B cell (primary cell): ENCODE results near the gene DENND1C. TPM values are rescaled to one million over a fixed set of nuclear protein-coding genes. Genes with fewer than 3 reads are reported as not detected.

Source experiments
- ATAC-seq: fragments of 200-7000 bp; cut with Tn5 transposase; one replicate; pipeline ENCODE4 v1.10.0; 2021; ENCODE audit warnings: low read depth, mild to moderate bottlenecking, moderate number of reproducible peaks, moderate library complexity
- CTCF ChIA-PET: fragments of 350-600 bp; sonication (Branson Sonifier 250); formaldehyde crosslinking; loops from one replicate; lab custom pipeline; 2021; ENCODE audit warnings: antibody characterized with exemption, inconsistent platforms; lab: Charles Lee
- POLR2A ChIA-PET: fragments of 350-600 bp; sonication (Branson Sonifier 250); formaldehyde crosslinking; loops from one replicate; lab custom pipeline; 2021; ENCODE audit warnings: antibody characterized with exemption; lab: Charles Lee
- DNase-seq: peaks from one replicate; pipeline ENCODE4 v3.0.0; 2013
- H2AFZ ChIP-seq: 2 replicates; pipeline ENCODE4 v1.6.1; 2012; ENCODE audit warnings: mild to moderate bottlenecking, low read depth, low read length; ENCODE audit not compliant: insufficient read depth, poor library complexity, severe bottlenecking
- H3K27ac ChIP-seq, 2 donors: 1 replicate in 1 of 2; 2 replicates in 1 of 2; pipeline ENCODE4 v1.5.1; 2012 to 2013; ENCODE audit warnings: low read length in 2 of 2, mild to moderate bottlenecking in 2 of 2, moderate library complexity in 1 of 2
- H3K27me3 ChIP-seq, 4 experiments: fragments of 200-600 bp in 1 of 4; sonication (generic) in 1 of 4; replicated peaks in 1 of 4; 1 replicate in 2 of 4; 2 replicates in 2 of 4; pipeline versions ENCODE4 v1.6.1 to v1.7.0; 2013 to 2016; ENCODE audit warnings: low read length in 3 of 4, mild to moderate bottlenecking in 2 of 4, mixed read lengths in 1 of 4, moderate library complexity in 1 of 4; ENCODE audit not compliant: insufficient read depth in 4 of 4, control insufficient read depth in 3 of 4; ENCODE audit errors: control extremely low read depth in 1 of 4
- H3K36me3 ChIP-seq, 2 experiments: replicated peaks in 1 of 2; 1 replicate in 1 of 2; 2 replicates in 1 of 2; pipeline versions ENCODE4 v1.6.1 to v1.7.1; 2013; ENCODE audit warnings: low read length in 1 of 2; ENCODE audit not compliant: insufficient read depth in 2 of 2, control insufficient read depth in 1 of 2; ENCODE audit errors: control extremely low read depth in 1 of 2, extremely low read depth in 1 of 2
- H3K4me1 ChIP-seq, 2 donors: fragments of 200-600 bp in 1 of 2; sonication (generic) in 1 of 2; 1 replicate in 1 of 2; 2 replicates in 1 of 2; pipeline versions ENCODE4 v1.5.1 to v1.6.1; 2013 to 2017; ENCODE audit warnings: low read length in 2 of 2; ENCODE audit not compliant: control insufficient read depth in 2 of 2, insufficient read depth in 2 of 2
- H3K4me2 ChIP-seq: replicated peaks from 2 replicates; pipeline ENCODE3; 2012; ENCODE audit warnings: mild to moderate bottlenecking, low read depth, low read length; ENCODE audit not compliant: poor library complexity, severe bottlenecking
- H3K4me3 ChIP-seq, 5 experiments: fragments of 200-600 bp in 1 of 5; sonication (generic) in 1 of 5; 1 replicate in 3 of 5; 2 replicates in 2 of 5; pipeline versions ENCODE4 v1.5.1 to v1.7.0; 2011 to 2016; ENCODE audit warnings: low read length in 4 of 5, mild to moderate bottlenecking in 4 of 5, low read depth in 2 of 5, control low read depth in 1 of 5, moderate library complexity in 1 of 5; ENCODE audit not compliant: insufficient read depth in 1 of 5; ENCODE audit errors: control extremely low read depth in 1 of 5, extremely low read depth in 1 of 5
- H3K79me2 ChIP-seq: fragments of 200-600 bp; sonication (generic); one replicate; pipeline ENCODE4 v1.6.0; 2016; ENCODE audit warnings: low read length; ENCODE audit not compliant: control insufficient read depth, insufficient read depth
- H3K9ac ChIP-seq: fragments of 200-600 bp; sonication (generic); 2 replicates; pipeline ENCODE4 v1.6.1; 2017; ENCODE audit warnings: mild to moderate bottlenecking, low read length, moderate library complexity
- H3K9me3 ChIP-seq, 3 donors: one replicate each; pipeline versions ENCODE4 v1.6.1 to v1.7.1; 2013; ENCODE audit warnings: low read length in 2 of 3; ENCODE audit not compliant: control insufficient read depth in 2 of 3, insufficient read depth in 1 of 3; ENCODE audit errors: control extremely low read depth in 1 of 3
- H4K20me1 ChIP-seq: 2 replicates; pipeline ENCODE4 v1.6.0; 2012; ENCODE audit warnings: mild to moderate bottlenecking, low read length; ENCODE audit not compliant: insufficient read depth, control insufficient read depth, poor library complexity, severe bottlenecking
- H3K27ac Mint-ChIP-seq: one replicate; pipeline ENCODE4 v1.8.0; 2021; ENCODE audit warnings: mixed read lengths
- H3K27me3 Mint-ChIP-seq: one replicate; pipeline ENCODE4 v1.8.0; 2021; ENCODE audit warnings: mixed read lengths
- H3K4me1 Mint-ChIP-seq: one replicate; pipeline ENCODE4 v1.8.0; 2021; ENCODE audit warnings: mixed read lengths
- H3K4me3 Mint-ChIP-seq: one replicate; pipeline ENCODE4 v1.8.0; 2021; ENCODE audit warnings: mixed read lengths
- H3K9me3 Mint-ChIP-seq: one replicate; pipeline ENCODE4 v1.8.0; 2022; ENCODE audit warnings: mixed read lengths; ENCODE audit not compliant: insufficient read depth
- CTCF ChIP-seq: fragments of 200-600 bp; IDR thresholded peaks from one replicate; pipeline ENCODE4 v1.8.0; 2022; ENCODE audit warnings: antibody characterized with exemption, mild to moderate bottlenecking
- EZH2 ChIP-seq: IDR thresholded peaks from 2 replicates; pipeline ENCODE4 v1.6.1; 2012; ENCODE audit warnings: borderline replicate concordance, low read depth, mild to moderate bottlenecking, moderate library complexity, low read length; ENCODE audit not compliant: insufficient read depth, poor library complexity, severe bottlenecking
- WGBS: methylation state at CpG from one replicate; pipeline ENCODE4 v1.1.5; 2013; ENCODE audit warnings: missing lambda C conversion rate; ENCODE audit not compliant: insufficient coverage; 5-methylcytosine and 5-hydroxymethylcytosine counted together
- intact Hi-C: fragments of 100-400 bp; cut with micrococcal nuclease; formaldehyde crosslinking; loops from one replicate; pipeline ENCODE4 v1.10.0; 2022
- polyA plus RNA-seq: library from polyadenylated mRNA; depleted of rRNA; stranded (reverse); fragments of >200 nt; gene quantifications from 2 replicates; pipeline ENCODE4 v1.2.3, GENCODE V29; 2012
- total RNA-seq, 2 donors: library from RNA; stranded (reverse); fragments of 120-200 nt in 1 of 2; gene quantifications; 1 replicate in 1 of 2; 2 replicates in 1 of 2; pipeline versions ENCODE4 v1.2.3 to v1.2.4, GENCODE V29; 2013 to 2022

Gene DENND1C
- total and polyA plus RNA-seq, 2 donors (not counting 1 experiment from before 2014, with no cell fraction given): 119 to 132 TPM

- WGBS: 2% methylated on average over 17 of the region's 20 CpGs
- no peaks in the 10 kb centered on the region for H3K9me3 Mint-ChIP-seq
- peaks cover 55% of the 10 kb centered on the region for H4K20me1 ChIP-seq
- peaks cover 0 to 13% (median 0%) of the 10 kb centered on the region in 3 donors for H3K9me3 ChIP-seq
- H3K79me2 ChIP-seq: peaks cover 42% of the 10 kb centered on the region
- intact Hi-C loops: loop anchor here (2.0 kb wide), 2 partner anchors 79 to 313 kb away; partner anchors contain the start of genes RFX2 and TUBB4A
- H3K36me3 ChIP-seq: peaks cover 0 to 39% of the 10 kb centered on the region in 2 experiments
- ATAC-seq (no peak), DNase-seq (peak; percentile 55)
- H3K4me2 ChIP-seq: peak overlapping the region; percentile 98
- peak overlapping the region; percentile 76 for H3K27ac Mint-ChIP-seq
- no peak for TF ChIP-seq CTCF
- no peak for TF ChIP-seq EZH2
- peaks cover 35% of the 10 kb centered on the region for H3K4me1 Mint-ChIP-seq
- peak overlapping the region; percentile 62 to 67 (median 66) for H3K4me3 ChIP-seq
- H3K4me3 Mint-ChIP-seq: peak overlapping the region; percentile 90
- no peak overlapping the region for H2AFZ ChIP-seq
- ChIA-PET CTCF (no interaction called here), POLR2A (interaction anchor here (2.9 kb wide), 1 partner anchor 51 kb away, joined by 12 read pairs; the partner anchor contains the start of gene ALKBH7)
- H3K27me3 Mint-ChIP-seq: no peaks in the 10 kb centered on the region
- H3K27me3 ChIP-seq: no peaks in the 10 kb centered on the region
- H3K4me1 ChIP-seq: peaks cover 26 to 31% of the 10 kb centered on the region in 2 donors
- peak overlapping the region; percentile 84 for H3K9ac ChIP-seq
- peak overlapping the region in 1 of 2 donors; percentile 75 for H3K27ac ChIP-seq
These were observed 57.9 kb downstream of the DENND1C start for GRCh38 chr19:6423499-6424194.
